NCI-H345 treated with DMSO at 0.1 percent for 48 hours (cell line): ENCODE measurements around the gene RBX1.
"Not testable (repeated sequence)": the region's sequence is repeated elsewhere in the genome, so short reads cannot be mapped to it uniquely, and the experiment has no call there.

ENCODE experiments used
- DNase-seq: peaks from one replicate; lab custom pipeline; 2025; ENCODE audit not compliant: unreplicated experiment; lab: John Stamatoyannopoulos, UW

The RBX1 gene

DNA sequence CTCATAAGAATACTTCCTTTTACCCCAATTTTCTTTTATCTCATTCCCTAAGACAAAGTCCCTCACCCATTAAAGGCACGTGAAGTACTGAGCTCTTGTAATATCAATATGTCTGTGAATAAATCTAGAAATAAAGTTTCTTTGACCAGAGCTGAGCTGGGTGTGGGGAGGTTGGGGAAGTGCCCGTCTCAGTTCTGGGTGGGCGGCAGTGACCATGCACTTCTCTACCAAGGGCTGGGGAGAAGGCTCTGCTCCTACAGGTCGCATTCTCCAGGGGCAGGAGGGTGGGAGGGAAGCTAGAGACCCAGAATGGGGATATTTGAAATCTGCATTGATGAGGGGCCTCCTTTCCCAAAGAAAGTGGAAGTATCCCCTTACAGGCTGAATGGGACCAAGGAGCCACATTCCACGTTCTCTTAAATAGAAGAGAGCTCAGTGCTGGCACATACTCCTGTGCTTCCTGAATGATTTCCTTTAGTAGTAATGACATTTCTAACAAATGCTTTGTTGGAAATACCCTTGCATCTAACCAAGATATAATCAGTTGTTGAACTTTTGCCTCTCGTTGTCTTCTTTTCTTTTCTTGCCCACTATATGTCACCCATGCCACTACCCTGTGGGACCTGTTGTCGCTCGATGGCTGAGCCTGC lies 16.1 kb downstream of the RBX1 start:
- DNase-seq, result no peak

DNA sequence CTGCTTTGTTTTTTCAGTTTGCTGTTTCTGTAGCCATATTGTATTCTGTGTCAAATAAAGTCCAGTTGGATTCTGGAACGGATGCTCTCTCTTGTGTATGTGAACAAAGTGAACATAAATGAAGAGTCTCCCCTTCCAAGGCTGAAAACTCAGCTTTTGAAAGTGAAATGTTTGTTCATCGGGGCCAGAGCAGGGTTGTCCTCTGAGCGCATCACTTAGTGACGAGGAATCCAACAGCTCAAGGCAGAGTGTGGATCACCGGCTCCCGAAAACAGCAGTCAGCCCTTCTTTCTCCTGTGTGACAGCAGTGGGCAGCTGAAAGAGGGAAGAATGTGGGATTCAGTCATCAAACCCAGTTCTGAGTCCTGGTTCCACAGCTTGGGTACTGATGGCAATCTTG lies 21.4 kb downstream of the RBX1 start:
- no peak for DNase-seq

GRCh38 chr22:40973144-40973543 lies 22.0 kb downstream of the RBX1 start:
- DNase-seq, result no peak

GRCh38 chr22:40975366-40975765 lies 24.2 kb downstream of the RBX1 start:
- no peak for DNase-seq

DNA sequence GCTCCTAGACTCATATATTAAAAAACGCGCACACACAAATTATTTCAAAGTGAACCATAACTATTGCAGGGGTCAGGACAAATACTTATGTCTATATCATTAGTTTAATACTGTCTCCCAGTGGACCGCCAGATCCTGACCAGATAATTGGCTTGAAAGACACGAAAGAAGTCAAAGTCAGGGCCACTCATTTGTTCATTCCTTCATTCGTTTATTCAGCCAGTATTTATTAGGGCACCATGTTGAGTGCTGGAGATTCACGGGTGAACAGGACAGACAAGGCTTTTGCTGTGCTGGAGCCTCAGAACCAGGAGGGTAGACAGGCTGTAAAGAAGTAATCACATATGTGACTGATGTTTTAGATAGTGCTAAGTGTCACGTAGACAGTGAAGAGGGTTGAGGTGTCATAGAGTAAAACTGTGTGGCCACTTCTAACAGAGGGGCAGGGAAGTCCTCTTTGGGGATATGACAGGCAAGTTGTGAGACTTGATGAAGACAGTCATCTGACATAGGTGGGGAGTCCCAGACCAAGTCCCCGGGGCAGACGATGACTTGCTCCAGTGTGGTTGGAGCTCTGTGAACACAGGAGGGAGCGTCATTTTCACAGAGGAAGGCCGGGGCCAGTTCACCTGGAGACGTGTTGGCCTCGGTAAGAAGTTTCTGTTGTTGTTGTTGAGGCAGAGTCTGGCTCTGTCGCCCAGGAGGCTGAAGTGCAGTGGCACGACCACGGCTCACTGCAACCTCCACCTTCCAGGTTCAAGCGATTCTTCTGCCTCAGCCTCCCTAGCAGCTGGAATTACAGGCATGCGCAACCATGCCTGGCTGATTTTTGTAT lies 25.9 kb downstream of the RBX1 start:
- no peak for DNase-seq

- no peak for DNase-seq
These were observed 28.0 kb downstream of the RBX1 start for GRCh38 chr22:40979198-40979597.

DNA sequence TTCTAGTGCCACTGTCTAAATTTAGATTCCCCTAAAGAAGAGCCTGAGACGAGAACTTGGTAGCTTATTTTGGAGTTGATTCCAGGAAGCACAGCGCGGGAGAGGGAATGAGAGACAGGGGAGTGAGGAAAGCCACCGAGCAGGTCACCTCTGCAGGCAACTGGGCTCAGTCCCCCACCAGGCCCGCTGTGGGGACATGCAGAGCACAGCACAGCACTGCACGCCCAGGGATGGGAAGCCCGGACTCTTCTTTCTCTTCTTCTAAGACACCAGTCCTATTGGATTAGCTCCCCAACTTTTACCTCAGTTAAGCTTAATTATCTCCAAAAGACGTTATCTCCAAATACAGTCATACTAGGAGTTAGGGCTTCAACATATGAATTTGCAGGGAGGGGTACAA lies 28.7 kb downstream of the RBX1 start:
- no peak for DNase-seq

DNA sequence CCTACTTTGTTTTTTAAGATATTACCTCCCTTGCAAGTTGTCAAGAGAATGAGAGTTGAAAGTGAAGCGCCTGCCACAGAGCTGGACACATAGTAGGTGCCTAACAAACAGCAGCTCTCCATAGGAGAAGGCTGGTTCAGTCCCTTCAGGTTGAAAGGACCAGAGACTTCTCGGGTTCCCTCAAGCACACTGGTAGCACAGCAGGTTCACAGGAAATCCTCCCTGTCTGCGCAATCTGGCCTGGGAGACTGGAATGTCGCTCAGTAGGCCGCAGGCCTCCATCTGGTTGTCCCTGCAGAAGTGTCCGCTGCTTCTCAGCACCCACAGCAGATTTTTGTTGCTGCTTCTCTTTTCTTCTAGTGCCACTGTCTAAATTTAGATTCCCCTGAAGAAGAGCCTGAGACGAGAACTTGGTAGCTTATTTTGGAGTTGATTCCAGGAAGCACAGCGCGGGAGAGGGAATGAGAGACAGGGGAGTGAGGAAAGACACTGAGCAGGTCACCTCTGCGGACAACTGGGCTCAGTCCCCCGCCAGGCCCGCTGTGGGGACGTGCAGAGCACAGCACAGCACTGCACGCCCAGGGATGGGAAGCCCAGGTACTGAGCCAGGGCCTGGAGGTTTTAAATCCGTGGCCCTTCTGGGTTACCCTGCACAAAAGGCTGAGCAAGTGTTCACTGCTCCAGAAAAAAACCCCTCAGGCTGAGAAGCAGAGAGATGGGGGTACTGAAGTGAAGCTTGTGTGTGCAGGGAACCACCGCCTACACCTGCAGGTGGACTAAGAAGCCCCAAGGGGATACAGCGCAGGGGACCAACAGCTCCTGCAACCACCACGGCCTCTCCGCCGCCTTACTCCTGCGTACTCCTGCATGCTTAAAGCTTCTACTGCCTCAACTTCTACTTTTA lies 31.6 kb downstream of the RBX1 start:
- no peak for DNase-seq

DNA sequence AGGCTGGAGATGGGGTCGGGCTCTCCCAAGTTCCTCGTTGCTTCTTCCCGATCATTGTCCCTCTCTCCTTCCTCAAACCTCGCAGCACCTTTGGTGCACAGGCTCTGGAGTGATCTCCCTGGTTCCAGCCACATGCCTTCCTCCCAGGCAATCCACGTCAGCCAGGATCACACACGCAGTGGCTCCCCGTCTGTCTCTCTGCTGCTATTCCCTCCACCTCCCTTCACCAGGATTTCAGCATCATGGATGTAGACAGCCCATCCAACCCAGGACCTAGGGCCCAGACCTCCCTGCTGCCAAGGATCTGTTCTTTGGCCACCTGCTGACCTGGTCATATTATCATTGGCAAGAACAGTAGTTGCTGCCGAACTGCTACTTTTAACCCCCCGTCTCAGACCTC lies 40.1 kb downstream of the RBX1 start:
- no peak for DNase-seq

DNA sequence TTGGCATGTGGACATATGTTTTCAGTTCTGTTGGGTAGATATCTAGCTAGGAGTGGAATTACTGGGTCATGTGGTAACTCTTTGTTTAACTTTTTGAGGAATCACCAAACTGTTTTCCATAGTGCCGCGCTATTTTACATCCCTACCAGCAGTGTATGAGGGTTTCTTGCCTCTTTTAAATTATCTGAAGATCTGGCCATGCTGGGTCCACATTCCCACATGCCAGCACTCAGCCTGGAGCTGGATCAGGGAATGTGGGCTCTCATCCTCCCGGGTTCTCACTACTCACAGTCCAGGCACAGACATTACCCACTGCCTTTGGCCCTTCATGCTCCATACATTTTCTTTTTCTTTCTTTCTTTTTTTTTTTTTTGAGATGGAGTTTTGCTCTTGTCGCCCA lies 44.6 kb downstream of the RBX1 start:
- DNase-seq, result no peak

DNA sequence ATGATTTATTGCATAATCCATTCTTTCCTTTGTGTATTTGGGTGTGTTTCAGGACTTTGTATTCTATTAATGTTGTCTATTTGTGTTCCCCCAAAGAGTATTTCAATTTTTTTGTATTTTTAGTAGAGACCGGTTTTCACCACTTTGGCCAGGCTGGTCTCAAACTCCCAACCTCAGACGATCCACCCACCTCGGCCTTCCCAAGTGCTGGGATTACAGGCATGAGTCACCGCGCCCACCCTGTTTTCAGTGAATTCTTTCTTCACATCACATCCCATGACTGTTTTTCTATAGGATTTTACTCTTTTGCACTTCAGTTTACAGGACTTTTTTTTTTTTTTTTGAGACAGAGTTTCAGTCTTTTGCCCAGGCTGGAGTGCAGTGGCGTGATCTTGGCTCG lies 46.3 kb downstream of the RBX1 start:
- no peak for DNase-seq

DNA sequence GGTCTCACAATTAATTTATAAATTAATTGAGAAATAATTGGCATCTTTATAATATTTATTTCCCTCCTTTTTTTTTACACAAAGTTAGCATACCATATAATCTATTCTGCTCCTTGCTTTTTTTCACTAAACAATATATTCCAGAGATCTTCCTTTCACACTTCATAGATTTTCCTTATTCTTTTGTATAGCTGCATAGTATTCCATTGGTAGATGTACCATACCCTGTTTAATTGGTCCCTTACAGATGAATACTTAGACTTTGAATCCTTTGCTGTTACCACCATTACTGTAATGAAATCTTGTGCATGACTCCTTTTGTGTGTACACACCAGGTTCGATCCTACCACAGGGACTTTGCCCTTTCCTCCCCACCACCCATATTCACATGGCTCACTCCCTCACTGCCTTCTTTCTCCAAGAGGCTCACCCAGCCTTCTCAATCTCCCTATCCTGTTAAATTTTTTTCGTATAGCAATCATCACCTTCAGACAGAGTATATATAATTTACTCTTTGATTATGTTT lies 48.9 kb downstream of the RBX1 start:
- no peak for DNase-seq

GRCh38 chr22:41000941-41001721 lies 50.0 kb downstream of the RBX1 start:
- DNase-seq, result no peak

- no peak for DNase-seq
These were observed 50.5 kb downstream of the RBX1 start for GRCh38 chr22:41001722-41002122.

GRCh38 chr22:41002386-41002785 lies 51.2 kb downstream of the RBX1 start:
- not testable (repeated sequence) for DNase-seq

DNA sequence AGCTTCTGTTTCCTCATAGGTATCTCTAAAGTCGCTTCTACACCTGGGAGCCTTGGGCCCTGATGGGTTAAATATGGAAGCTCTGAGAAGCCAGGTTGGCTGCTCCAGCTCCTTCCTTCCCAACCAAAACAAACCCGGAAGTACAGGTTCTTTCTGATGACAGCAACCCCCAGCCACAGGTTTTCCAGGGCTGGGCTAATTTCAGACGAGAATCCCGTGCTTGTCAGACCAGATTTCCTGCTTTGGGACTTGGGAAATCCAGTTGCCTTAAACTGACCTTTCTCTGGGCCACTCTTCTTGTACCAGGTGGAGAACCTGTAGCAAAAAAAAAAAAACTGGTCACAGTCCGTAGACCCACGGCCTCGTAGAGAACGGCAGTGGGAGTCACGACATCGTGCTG lies 51.9 kb downstream of the RBX1 start:
- no peak for DNase-seq

GRCh38 chr22:41003976-41004375 lies 52.8 kb downstream of the RBX1 start:
- DNase-seq, result no peak

DNA sequence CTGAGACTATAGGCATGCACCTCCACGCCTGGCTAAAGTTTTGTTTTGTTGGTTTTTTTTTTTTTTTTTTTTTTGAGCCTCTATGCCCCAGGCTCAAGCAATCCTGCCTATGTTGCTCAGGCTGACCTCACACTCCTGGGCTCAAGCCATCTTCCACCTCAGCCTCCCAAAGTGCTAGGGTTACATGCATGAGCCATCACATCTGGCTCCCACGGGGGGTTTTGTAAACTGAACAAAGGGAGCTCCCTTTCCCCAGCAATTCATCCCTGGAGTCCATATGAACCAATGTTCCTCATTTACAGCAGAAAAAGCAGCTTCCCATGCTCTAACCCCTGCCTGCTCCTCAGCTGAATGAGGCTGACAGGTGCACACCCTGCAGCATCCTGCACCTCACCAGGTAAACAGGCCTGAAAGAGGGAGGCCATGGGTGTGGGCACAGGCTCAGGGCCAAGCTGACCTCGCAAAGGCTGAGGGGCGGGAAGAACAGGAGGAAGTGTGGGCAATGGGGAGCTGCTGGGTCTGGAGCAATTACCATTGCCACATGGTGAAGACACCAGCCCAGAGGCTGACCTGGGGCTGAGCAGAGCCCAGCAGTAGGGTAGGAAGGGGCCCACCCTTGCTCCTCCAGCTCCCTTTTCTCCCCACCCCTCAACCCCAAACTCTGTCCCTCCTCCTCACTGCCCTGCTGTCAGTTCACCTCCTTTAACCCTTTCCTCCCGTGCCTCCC lies 58.2 kb downstream of the RBX1 start:
- DNase-seq, result no peak

DNA sequence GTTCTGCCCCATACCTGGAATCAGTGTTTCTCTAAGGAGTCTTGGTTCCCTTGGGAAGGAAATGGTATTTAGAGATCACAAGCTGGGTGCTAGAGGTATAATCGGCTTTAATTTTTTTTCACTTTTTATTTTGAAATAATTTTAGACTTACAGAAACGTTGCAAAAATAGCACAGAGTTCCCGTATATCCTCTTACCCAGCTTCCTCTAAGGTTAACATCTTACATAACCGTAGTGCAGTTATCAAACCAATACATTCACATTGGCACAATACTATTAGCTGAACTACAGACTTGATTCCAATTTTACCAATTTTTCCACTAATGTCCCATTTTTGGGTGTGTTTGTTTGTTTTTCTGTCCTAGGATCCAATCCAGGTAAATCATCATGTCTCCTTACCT lies 63.8 kb downstream of the RBX1 start:
- no peak for DNase-seq

GRCh38 chr22:41021061-41021612 lies 70.0 kb downstream of the RBX1 start:
- no peak for DNase-seq
